WTC11 (cell line): ENCODE measurements around the gene FASTKD1. TPM values are rescaled to one million over a fixed set of nuclear protein-coding genes. Genes with fewer than 3 reads are reported as not detected.
"Not testable (repeated sequence)": the region's sequence is repeated elsewhere in the genome, so short reads cannot be mapped to it uniquely, and the experiment has no call there.

ENCODE experiments used
- ATAC-seq: fragments of 200-7000 bp; cut with Tn5 transposase; 2 replicates; pipeline ENCODE4 v1.10.0; 2021; ENCODE audit warnings: mild to moderate bottlenecking, moderate library complexity
- CTCF ChIA-PET: fragments of 300-600 bp; sonication (Branson Sonifier 250); formaldehyde crosslinking; loops from one replicate; lab custom pipeline; 2021; ENCODE audit warnings: antibody characterized with exemption; lab: Charles Lee
- POLR2A ChIA-PET: fragments of 350-600 bp; sonication (Branson Sonifier 250); formaldehyde crosslinking; loops from one replicate; lab custom pipeline; 2021; ENCODE audit warnings: antibody characterized with exemption; lab: Charles Lee
- DNase-seq: peaks from one replicate; pipeline ENCODE4 v3.0.0; 2021; ENCODE audit warnings: low spot score
- H3K27ac Mint-ChIP-seq: 2 replicates; pipeline ENCODE4 v1.8.0; 2021; ENCODE audit warnings: mixed read lengths
- H3K27me3 Mint-ChIP-seq: 2 replicates; pipeline ENCODE4 v1.8.0; 2021; ENCODE audit warnings: low read depth, mild to moderate bottlenecking, moderate library complexity, mixed read lengths
- H3K36me3 Mint-ChIP-seq: 2 replicates; pipeline ENCODE4 v1.8.0; 2021; ENCODE audit warnings: mixed read lengths
- H3K4me1 Mint-ChIP-seq: 2 replicates; pipeline ENCODE4 v1.8.0; 2022; ENCODE audit warnings: mixed read lengths
- H3K4me3 Mint-ChIP-seq: 2 replicates; pipeline ENCODE4 v1.8.0; 2021; ENCODE audit warnings: mild to moderate bottlenecking, moderate library complexity, mixed read lengths
- H3K9me3 Mint-ChIP-seq: 2 replicates; pipeline ENCODE4 v1.8.0; 2021; ENCODE audit warnings: mixed read lengths
- CREM ChIP-seq: sonication (generic); formaldehyde crosslinking; IDR thresholded peaks from 2 replicates; pipeline ENCODE4 v1.8.1; 2022; ENCODE audit warnings: mild to moderate bottlenecking, missing genetic modification reagents, moderate library complexity
- E2F1 ChIP-seq: sonication (generic); formaldehyde crosslinking; IDR thresholded peaks from 2 replicates; pipeline ENCODE4 v1.8.0; 2022; ENCODE audit warnings: mild to moderate bottlenecking, missing genetic modification reagents
- ELF4 ChIP-seq: sonication (generic); formaldehyde crosslinking; IDR thresholded peaks from 2 replicates; pipeline ENCODE4 v1.8.1; 2022; ENCODE audit warnings: low read depth, mild to moderate bottlenecking, moderate library complexity, missing genetic modification reagents
- EMX1 ChIP-seq: fragments of 250-450 bp; sonication (Bioruptor Pico); IDR thresholded peaks from 2 replicates; pipeline ENCODE4 v1.8.0; 2021; ENCODE audit warnings: mild to moderate bottlenecking
- ERG ChIP-seq: fragments of 250-450 bp; sonication (Bioruptor Pico); IDR thresholded peaks from 2 replicates; pipeline ENCODE4 v1.8.0; 2021; ENCODE audit warnings: mild to moderate bottlenecking
- FOXJ3 ChIP-seq: sonication (generic); formaldehyde crosslinking; IDR thresholded peaks from 2 replicates; pipeline ENCODE4 v1.9.0; 2021; ENCODE audit warnings: missing genetic modification reagents, mild to moderate bottlenecking, borderline replicate concordance
- GRHL2 ChIP-seq: fragments of 250-450 bp; sonication (Bioruptor Pico); IDR thresholded peaks from 2 replicates; pipeline ENCODE4 v1.8.0; 2022; ENCODE audit warnings: mild to moderate bottlenecking, moderate library complexity; ENCODE audit not compliant: insufficient replicate concordance, severe bottlenecking
- GTF2I ChIP-seq: fragments of 250-450 bp; sonication (Bioruptor Pico); conservative IDR thresholded peaks from 2 replicates; pipeline ENCODE4 v1.4.0; 2021; ENCODE audit warnings: mild to moderate bottlenecking
- HMGA2 ChIP-seq: fragments of 250-450 bp; sonication (Bioruptor Pico); IDR thresholded peaks from 2 replicates; pipeline ENCODE4 v1.4.0; 2021; ENCODE audit warnings: mild to moderate bottlenecking, moderate library complexity
- KAT7 ChIP-seq: sonication (generic); formaldehyde crosslinking; IDR thresholded peaks from 2 replicates; pipeline ENCODE4 v1.8.1; 2023; ENCODE audit warnings: missing genetic modification reagents, mild to moderate bottlenecking, borderline replicate concordance
- NFATC4 ChIP-seq: fragments of 250-450 bp; sonication (Bioruptor Pico); IDR thresholded peaks from 2 replicates; pipeline ENCODE4 v1.9.0; 2021; ENCODE audit warnings: mild to moderate bottlenecking
- PRDM15 ChIP-seq: sonication (generic); formaldehyde crosslinking; IDR thresholded peaks from 2 replicates; pipeline ENCODE4 v1.8.0; 2022; ENCODE audit warnings: missing genetic modification reagents
- RORB ChIP-seq: fragments of 250-450 bp; sonication (Bioruptor Pico); IDR thresholded peaks from 2 replicates; pipeline ENCODE4 v1.9.0; 2021; ENCODE audit warnings: mild to moderate bottlenecking
- TEAD1 ChIP-seq: sonication (generic); formaldehyde crosslinking; IDR thresholded peaks from 2 replicates; pipeline ENCODE4 v1.8.0; 2022; ENCODE audit warnings: mild to moderate bottlenecking, missing genetic modification reagents
- TP53 ChIP-seq: sonication (generic); formaldehyde crosslinking; IDR thresholded peaks from 2 replicates; pipeline ENCODE4 v1.8.1; 2023; ENCODE audit warnings: mild to moderate bottlenecking, missing genetic modification reagents
- USF1 ChIP-seq: sonication (generic); formaldehyde crosslinking; IDR thresholded peaks from 2 replicates; pipeline ENCODE4 v1.8.0; 2022; ENCODE audit warnings: mild to moderate bottlenecking, missing genetic modification reagents
- ZNF138 ChIP-seq: sonication (generic); formaldehyde crosslinking; conservative IDR thresholded peaks from 2 replicates; pipeline ENCODE4 v1.8.1; 2022; ENCODE audit warnings: mild to moderate bottlenecking, moderate library complexity, missing genetic modification reagents
- ZNF512 ChIP-seq: sonication (generic); formaldehyde crosslinking; IDR thresholded peaks from 2 replicates; pipeline ENCODE4 v1.8.1; 2022; ENCODE audit warnings: missing genetic modification reagents, borderline replicate concordance
- total RNA-seq: library from RNA; stranded (reverse); gene quantifications from 3 replicates; pipeline ENCODE4 v1.2.3, GENCODE V29; 2021
- TF ChIP-seq, protein P1 (sequence below): sonication (generic); formaldehyde crosslinking; IDR thresholded peaks from 2 replicates; pipeline ENCODE4 v1.8.1; 2023; ENCODE audit warnings: mild to moderate bottlenecking, missing genetic modification reagents

The FASTKD1 gene
- total RNA-seq, 1 experiment from 2014 or later: 69.7 TPM

- H3K27me3 Mint-ChIP-seq, H3K4me1 Mint-ChIP-seq, H3K4me3 Mint-ChIP-seq, H3K9me3 Mint-ChIP-seq, CTCF ChIA-PET, H3K27ac Mint-ChIP-seq, DNase-seq, ATAC-seq: not testable (repeated sequence)
- peaks cover 44% of the 10 kb centered on the region for H3K36me3 Mint-ChIP-seq
- POLR2A ChIA-PET: interaction anchor here (1.1 kb wide), 1 partner anchor 11 kb away, joined by 3 read pairs; no protein-coding TSS in a partner anchor
- TF ChIP-seq HMGA2 (CRISPR knock-in tag): peak; percentile 80; the same call in 1 of the 2 replicates
These were observed 11.6 kb downstream of the FASTKD1 start for GRCh38 chr2:169562084-169562483.

GRCh38 chr2:169561364-169561763, 12.3 kb downstream of the FASTKD1 start:
- H3K36me3 Mint-ChIP-seq: peaks cover 50% of the 10 kb centered on the region
- no peak for ATAC-seq
- no peaks in the 10 kb centered on the region for H3K27me3 Mint-ChIP-seq
- no peak overlapping the region for H3K27ac Mint-ChIP-seq
- CTCF ChIA-PET: no interaction called here
- no peak overlapping the region for H3K4me3 Mint-ChIP-seq
- TF ChIP-seq NFATC4: no peak
- peak; percentile 73; the same call in 1 of the 2 replicates for TF ChIP-seq HMGA2 (CRISPR knock-in tag)
- TF ChIP-seq FOXJ3 (CRISPR knock-in tag): no peak
- peaks cover 6% of the 10 kb centered on the region; the same call in 1 of the 2 replicates for H3K9me3 Mint-ChIP-seq
- no peaks in the 10 kb centered on the region for H3K4me1 Mint-ChIP-seq
- POLR2A ChIA-PET: no interaction called here
- no peak for DNase-seq

GRCh38 chr2:169546756-169547155, 26.9 kb downstream of the FASTKD1 start:
- Mint-ChIP-seq H3K36me3 (peaks cover 45% of the 10 kb centered on the region), H3K4me3 (no peak overlapping the region), H3K27ac (no peak overlapping the region; the same call in 1 of the 2 replicates), H3K4me1 (peaks cover 2% of the 10 kb centered on the region), H3K27me3 (no peaks in the 10 kb centered on the region), H3K9me3 (no peaks in the 10 kb centered on the region)
- CTCF ChIA-PET: no interaction called here
- POLR2A ChIA-PET: no interaction called here
- ATAC-seq: no peak
- no peak for DNase-seq
- TF ChIP-seq GRHL2 (CRISPR knock-in tag) (no peak), ERG (CRISPR knock-in tag) (no peak), ZNF512 (CRISPR knock-in tag) (no peak), ELF4 (CRISPR knock-in tag) (no peak), TP53 (CRISPR knock-in tag) (no peak), KAT7 (CRISPR knock-in tag) (no peak), PRDM15 (CRISPR knock-in tag) (no peak), CREM (CRISPR knock-in tag) (no peak), ZNF138 (CRISPR knock-in tag) (no peak), GTF2I (CRISPR knock-in tag) (no peak), E2F1 (CRISPR knock-in tag) (no peak), RORB (CRISPR knock-in tag) (no peak), EMX1 (CRISPR knock-in tag) (no peak), TEAD1 (CRISPR knock-in tag) (no peak), USF1 (no peak)
- TF ChIP-seq, protein P1, sequence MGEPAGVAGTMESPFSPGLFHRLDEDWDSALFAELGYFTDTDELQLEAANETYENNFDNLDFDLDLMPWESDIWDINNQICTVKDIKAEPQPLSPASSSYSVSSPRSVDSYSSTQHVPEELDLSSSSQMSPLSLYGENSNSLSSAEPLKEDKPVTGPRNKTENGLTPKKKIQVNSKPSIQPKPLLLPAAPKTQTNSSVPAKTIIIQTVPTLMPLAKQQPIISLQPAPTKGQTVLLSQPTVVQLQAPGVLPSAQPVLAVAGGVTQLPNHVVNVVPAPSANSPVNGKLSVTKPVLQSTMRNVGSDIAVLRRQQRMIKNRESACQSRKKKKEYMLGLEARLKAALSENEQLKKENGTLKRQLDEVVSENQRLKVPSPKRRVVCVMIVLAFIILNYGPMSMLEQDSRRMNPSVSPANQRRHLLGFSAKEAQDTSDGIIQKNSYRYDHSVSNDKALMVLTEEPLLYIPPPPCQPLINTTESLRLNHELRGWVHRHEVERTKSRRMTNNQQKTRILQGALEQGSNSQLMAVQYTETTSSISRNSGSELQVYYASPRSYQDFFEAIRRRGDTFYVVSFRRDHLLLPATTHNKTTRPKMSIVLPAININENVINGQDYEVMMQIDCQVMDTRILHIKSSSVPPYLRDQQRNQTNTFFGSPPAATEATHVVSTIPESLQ (CRISPR knock-in tag): no peak
